Measurements from ENCODE around the gene FLAD1.
A peak's percentile ranks its signal among the peaks of the same experiment; 100 is the strongest.

FLAD1 gene

GRCh38 chr1:154952664-154953063, 30.5 kb upstream of the FLAD1 start:
- no peak for DNase-seq (ENCODE audit: low spot score)

GRCh38 chr1:154953611-154954038, 29.5 kb upstream of the FLAD1 start:
- no peak for DNase-seq (ENCODE audit: low spot score)

GRCh38 chr1:154954541-154954940, 28.6 kb upstream of the FLAD1 start:
- DNase-seq (ENCODE audit: low spot score), result no peak

GRCh38 chr1:154955039-154955717, 28.0 kb upstream of the FLAD1 start:
- DNase-seq (ENCODE audit: low spot score), result peak; percentile 66

- DNase-seq (ENCODE audit: low spot score), result peak; percentile 94
Measured at GRCh38 chr1:154955718-154956543, 27.2 kb upstream of the FLAD1 start, which contains the start of gene PBXIP1. PBXIP1 (minus strand) TSS chr1:154956099; CDS start chr1:154953721, 2,378 bp downstream.

- no peak for DNase-seq (ENCODE audit: low spot score)
Measured at GRCh38 chr1:154956544-154956941, 26.6 kb upstream of the FLAD1 start.

GRCh38 chr1:154957091-154957657, 26.0 kb upstream of the FLAD1 start:
- DNase-seq (ENCODE audit: low spot score), result no peak

- no peak for DNase-seq (ENCODE audit: low spot score)
Measured at GRCh38 chr1:154958036-154958435, 25.1 kb upstream of the FLAD1 start.

GRCh38 chr1:154958681-154959425, 24.3 kb upstream of the FLAD1 start:
- no peak for DNase-seq (ENCODE audit: low spot score)

- no peak for DNase-seq (ENCODE audit: low spot score)
Measured at GRCh38 chr1:154959426-154959780, 23.7 kb upstream of the FLAD1 start.

GRCh38 chr1:154960446-154961136, 22.6 kb upstream of the FLAD1 start:
- no peak for DNase-seq (ENCODE audit: low spot score)

GRCh38 chr1:154961207-154962155, 21.7 kb upstream of the FLAD1 start, which contains the start of gene PYGO2:
PYGO2 (minus strand) TSS chr1:154961782; CDS start chr1:154961576, 206 bp downstream.
- peak; percentile 87 for DNase-seq (ENCODE audit: low spot score)

- DNase-seq (ENCODE audit: low spot score), result no peak
Measured at GRCh38 chr1:154962156-154962749, 20.9 kb upstream of the FLAD1 start.

GRCh38 chr1:154962795-154963330, 20.3 kb upstream of the FLAD1 start:
- DNase-seq (ENCODE audit: low spot score), result no peak

- DNase-seq (ENCODE audit: low spot score), result no peak
Measured at GRCh38 chr1:154963643-154964042, 19.5 kb upstream of the FLAD1 start.

- no peak for DNase-seq (ENCODE audit: low spot score)
Measured at GRCh38 chr1:154964359-154964758, 18.8 kb upstream of the FLAD1 start.

GRCh38 chr1:154966111-154966510, 17.0 kb upstream of the FLAD1 start:
- no peak for DNase-seq (ENCODE audit: low spot score)

GRCh38 chr1:154967331-154967950, 15.7 kb upstream of the FLAD1 start:
- DNase-seq (ENCODE audit: low spot score), result no peak

- no peak for DNase-seq (ENCODE audit: low spot score)
Measured at GRCh38 chr1:154968731-154969130, 14.4 kb upstream of the FLAD1 start.
